Measurements from ENCODE around the gene MEIOSIN. TPM values are rescaled to one million over a fixed set of nuclear protein-coding genes. Genes with fewer than 3 reads are reported as not detected.

Gene MEIOSIN
- total RNA-seq, 1 donor from 2014 or later, result not detected

- intact Hi-C loops (cut with DNase I), result no loop called here
- no peak for DNase-seq (ENCODE audit: low spot score)
These were observed 39.7 kb downstream of the MEIOSIN start for GRCh38 chr19:45772912-45773311.

GRCh38 chr19:45773384-45773783 is 40.1 kb downstream of the MEIOSIN start:
- DNase-seq (ENCODE audit: low spot score), result no peak
- intact Hi-C loops (cut with DNase I), result no loop called here

- intact Hi-C loops (cut with DNase I), result no loop called here
- DNase-seq (ENCODE audit: low spot score), result no peak
These were observed 41.5 kb downstream of the MEIOSIN start for GRCh38 chr19:45774765-45775164.

GRCh38 chr19:45777395-45777961 is 44.2 kb downstream of the MEIOSIN start:
- DNase-seq (ENCODE audit: low spot score), result peak; percentile 67
- intact Hi-C loops (cut with DNase I), result no loop called here

GRCh38 chr19:45778010-45778661 is 44.9 kb downstream of the MEIOSIN start:
- DNase-seq (ENCODE audit: low spot score), result peak; percentile 61
- intact Hi-C loops (cut with DNase I), result no loop called here

- peak; percentile 87 for DNase-seq (ENCODE audit: low spot score)
- intact Hi-C loops (cut with DNase I), result no loop called here
These were observed 46.2 kb downstream of the MEIOSIN start for GRCh38 chr19:45779231-45780145.

GRCh38 chr19:45780146-45780447 is 46.9 kb downstream of the MEIOSIN start:
- peak; percentile 46 for DNase-seq (ENCODE audit: low spot score)
- intact Hi-C loops (cut with DNase I), result no loop called here

GRCh38 chr19:45780448-45781213 is 47.4 kb downstream of the MEIOSIN start:
- intact Hi-C loops (cut with DNase I), result no loop called here
- peak; percentile 73 for DNase-seq (ENCODE audit: low spot score)

- intact Hi-C loops (cut with DNase I), result loop anchor here (2.0 kb wide), 1 partner anchor 13 kb away; the partner anchor contains the start of gene SIX5
- DNase-seq (ENCODE audit: low spot score), result no peak
These were observed 48.2 kb downstream of the MEIOSIN start for GRCh38 chr19:45781214-45782161.

GRCh38 chr19:45782162-45782691 is 49.0 kb downstream of the MEIOSIN start, which contains the start of gene DMPK:
Gene DMPK (minus strand): TSS chr19:45782490. CDS start chr19:45782352, 138 bp downstream.
- no peak for DNase-seq (ENCODE audit: low spot score)
- intact Hi-C loops (cut with DNase I), result loop anchor here (2.0 kb wide), 1 partner anchor 13 kb away; the partner anchor contains the start of gene SIX5

- peak; percentile 91 for DNase-seq (ENCODE audit: low spot score)
- intact Hi-C loops (cut with DNase I), result loop anchor here (2.0 kb wide), 1 partner anchor 14 kb away; the partner anchor contains the start of gene SIX5
These were observed 49.9 kb downstream of the MEIOSIN start for GRCh38 chr19:45782820-45783785.

GRCh38 chr19:45784096-45784495 is 50.9 kb downstream of the MEIOSIN start:
- DNase-seq (ENCODE audit: low spot score), result no peak
- intact Hi-C loops (cut with DNase I), result no loop called here

GRCh38 chr19:45785097-45785496 is 51.9 kb downstream of the MEIOSIN start:
- intact Hi-C loops (cut with DNase I), result no loop called here
- DNase-seq (ENCODE audit: low spot score), result no peak

- intact Hi-C loops (cut with DNase I), result no loop called here
- no peak for DNase-seq (ENCODE audit: low spot score)
These were observed 52.7 kb downstream of the MEIOSIN start for GRCh38 chr19:45785781-45786532.

GRCh38 chr19:45786533-45786894 is 53.3 kb downstream of the MEIOSIN start:
- intact Hi-C loops (cut with DNase I), result no loop called here
- DNase-seq (ENCODE audit: low spot score), result no peak

GRCh38 chr19:45789035-45789786 is 56.0 kb downstream of the MEIOSIN start:
- intact Hi-C loops (cut with DNase I), result no loop called here
- no peak for DNase-seq (ENCODE audit: low spot score)

Data from cardiac septum (tissue), 1 donor.